Fibroblast of peridontal ligament (primary cell): ENCODE results near the gene ARSI.
A peak's percentile ranks its signal among the peaks of the same experiment; 100 is the strongest.
"Not testable (repeated sequence)": the region's sequence is repeated elsewhere in the genome, so short reads cannot be mapped to it uniquely, and the experiment has no call there.

Experiments
- DNase-seq: peaks from one replicate; pipeline ENCODE4 v3.0.0-alpha.2; 2010; ENCODE audit errors: extremely low read depth

The ARSI gene

DNA sequence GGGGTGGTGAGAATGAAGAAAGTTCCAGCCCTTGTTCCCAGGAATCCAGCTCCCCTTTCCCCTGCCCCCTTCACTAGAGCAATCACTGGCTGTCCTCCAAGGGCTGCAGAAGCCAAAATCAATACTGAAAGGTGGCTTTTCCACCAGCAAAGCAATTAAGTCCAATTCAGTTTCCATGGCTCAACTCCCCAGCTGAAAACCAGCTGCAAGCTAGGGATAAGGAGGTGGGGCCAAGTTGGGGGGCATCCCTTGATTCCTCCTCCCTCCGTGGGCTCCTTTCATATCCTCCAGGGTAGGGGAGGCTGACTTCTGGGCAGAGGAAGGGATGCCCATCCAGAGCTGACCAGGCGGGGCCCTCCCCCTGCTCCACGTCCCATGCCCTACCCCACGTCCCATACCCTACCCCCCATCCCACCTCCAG lies 35.8 kb downstream of the ARSI start:
- peak; percentile 37 for DNase-seq

DNA sequence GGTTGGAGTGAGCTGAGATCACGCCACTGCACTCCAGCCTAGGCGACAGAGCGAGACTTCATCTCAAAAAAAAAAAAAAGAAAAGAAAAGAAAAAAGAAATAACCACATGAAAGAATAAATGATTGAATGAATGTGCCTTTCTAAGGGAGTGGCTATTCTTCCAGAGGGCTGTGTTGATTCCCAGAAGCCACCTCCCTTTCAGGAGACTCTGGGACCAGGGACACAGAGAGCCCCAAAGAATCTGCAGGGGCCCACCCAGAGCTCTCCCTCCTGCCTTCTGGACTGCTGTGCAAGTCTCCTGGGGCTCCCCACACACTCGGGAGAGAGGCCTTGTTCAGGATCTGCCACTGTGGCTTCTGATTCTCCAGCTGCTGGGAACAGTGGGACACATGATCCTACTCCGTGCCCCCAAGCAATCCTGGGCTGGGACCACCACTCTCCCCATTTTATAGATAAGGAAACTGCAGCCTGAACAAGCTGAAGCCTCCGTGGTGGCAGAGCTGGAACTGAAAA lies 36.8 kb downstream of the ARSI start:
- no peak for DNase-seq

DNA sequence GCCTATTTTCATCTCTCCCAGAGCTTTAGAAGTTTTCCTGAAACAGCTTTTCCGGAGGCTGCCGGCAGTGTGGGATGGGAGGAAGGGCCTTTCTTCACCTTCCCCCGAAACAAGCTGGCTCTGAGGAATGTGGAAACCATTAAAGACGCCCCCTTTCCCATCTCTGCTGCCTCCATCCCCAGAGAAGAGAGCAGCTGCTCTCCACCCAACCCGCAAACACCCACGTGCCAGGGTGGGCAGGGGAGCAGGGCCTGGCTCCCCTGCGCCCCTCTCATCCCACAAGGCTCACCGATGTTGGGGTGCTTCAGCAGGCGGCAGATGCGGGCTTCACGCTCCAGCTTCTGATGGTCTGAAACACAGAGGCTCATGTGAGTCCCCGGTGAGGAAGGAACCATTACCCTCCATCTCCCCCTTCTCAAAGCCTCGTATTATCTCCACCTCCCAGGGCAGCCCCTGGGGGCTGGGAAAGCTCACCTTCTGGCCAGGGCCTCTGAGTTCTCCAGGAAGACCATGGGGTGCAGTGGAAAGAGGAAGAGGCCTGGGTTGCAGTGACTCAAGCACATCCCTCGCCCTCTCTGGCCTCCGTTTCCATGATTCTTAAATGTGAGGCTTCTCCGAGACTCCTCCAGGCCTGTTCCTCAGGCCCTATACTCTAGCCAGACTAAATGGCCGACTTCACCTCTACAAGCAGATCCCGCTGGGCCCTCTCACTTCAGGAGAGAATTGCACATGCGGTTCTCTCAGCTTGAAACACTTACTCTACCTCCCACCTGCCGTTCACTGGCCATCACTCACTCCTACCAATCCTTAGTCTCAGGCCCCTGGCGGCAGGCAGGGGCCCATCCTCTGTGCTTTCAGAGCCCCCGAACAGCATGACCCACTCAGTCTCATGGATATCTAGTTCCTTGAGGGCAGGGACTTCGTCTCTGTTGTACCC lies 37.8 kb downstream of the ARSI start:
- DNase-seq, result no peak

DNA sequence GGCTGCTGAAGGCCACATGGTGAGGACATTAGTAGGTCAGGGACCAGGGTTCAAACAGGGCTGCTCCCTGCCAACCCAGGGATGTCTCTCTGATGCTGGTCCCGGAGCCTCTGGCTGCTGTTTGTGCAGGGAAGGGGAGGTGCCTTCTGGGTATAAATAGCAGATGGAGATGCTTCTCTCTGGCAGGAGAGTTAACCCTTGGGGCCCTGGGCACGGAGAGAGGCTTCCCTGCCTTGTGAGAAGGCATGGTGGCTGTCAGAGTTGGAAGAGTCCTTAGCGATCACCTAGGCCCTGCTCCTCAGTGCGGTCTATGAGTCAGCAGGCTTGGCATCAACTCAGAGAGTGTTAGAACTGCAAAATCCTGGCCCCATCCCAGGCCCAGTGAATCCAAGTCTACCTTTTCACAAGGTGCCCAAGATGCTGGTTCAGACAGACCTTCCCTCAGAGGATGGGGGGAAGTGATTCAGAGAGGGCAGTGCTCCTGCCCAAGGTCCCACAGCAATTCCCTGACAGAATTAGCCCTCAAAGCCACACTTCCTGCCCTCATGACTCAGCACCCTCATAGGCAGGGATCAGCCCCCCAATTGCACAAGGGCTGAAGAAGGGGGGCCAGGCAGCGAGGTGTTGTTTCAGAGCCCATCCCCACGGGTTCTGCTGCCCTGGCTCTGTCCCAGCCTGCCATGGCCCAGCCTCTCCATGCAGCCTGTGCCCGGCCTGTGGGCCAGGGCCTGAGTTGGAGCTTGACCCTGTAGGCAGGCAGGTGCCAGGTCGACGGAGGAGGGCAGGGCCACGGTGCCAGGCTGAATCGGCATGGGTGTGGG lies 38.7 kb downstream of the ARSI start:
- DNase-seq, result peak; percentile 74

DNA sequence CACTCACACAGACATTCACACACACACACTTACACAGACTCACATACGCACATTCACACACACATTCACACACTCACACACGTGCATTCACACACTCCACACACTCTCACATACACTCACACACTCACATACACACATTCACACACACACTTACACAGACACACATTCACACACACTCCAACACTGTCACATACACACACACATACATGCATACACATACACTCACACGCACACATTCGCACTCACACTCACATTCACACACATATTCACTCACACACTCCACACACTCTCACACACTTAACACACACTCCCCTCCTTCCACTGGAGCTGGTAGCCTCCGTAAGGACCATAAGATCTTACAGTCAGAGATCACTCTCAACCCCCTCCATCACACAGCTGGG lies 39.3 kb downstream of the ARSI start:
- peak; percentile 12 for DNase-seq

DNA sequence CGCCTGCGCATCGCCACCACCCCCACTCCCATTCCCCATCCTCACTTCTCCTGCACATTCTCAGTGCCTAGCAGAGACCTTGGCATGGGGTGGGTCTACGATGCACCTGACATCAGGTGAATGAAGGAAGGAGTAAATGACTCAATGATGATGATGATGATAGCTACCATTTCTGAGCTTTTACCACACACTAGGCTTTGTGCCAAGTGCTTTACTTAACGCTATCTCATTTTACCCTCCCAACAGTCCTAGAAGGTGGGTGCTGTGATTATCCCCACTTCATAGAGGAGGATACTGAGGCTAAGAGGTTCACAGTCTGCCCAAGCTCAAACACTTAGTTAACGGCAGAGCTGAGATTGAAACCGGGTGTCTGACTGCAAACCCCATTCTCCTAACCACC lies 40.2 kb downstream of the ARSI start:
- no peak for DNase-seq

DNA sequence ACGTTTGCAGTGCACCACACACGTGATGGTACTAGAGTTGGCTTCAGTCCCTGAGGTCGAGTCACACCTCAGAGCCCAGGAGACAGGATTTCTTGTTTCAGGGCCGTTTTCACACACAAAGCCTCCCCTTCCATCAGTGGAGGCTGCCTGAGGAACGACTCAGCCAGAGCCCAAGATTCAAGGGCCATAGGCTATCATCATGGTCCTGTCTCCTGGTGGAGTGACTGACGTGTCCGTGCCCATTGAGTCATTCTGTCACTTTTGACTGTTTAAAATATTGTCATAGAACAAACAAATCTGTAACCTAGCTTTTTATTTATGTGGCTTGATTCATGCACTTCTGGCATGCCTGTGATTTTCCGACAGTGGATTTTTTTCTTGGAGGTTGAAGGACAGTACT lies 41.5 kb downstream of the ARSI start:
- peak; percentile 11 for DNase-seq

DNA sequence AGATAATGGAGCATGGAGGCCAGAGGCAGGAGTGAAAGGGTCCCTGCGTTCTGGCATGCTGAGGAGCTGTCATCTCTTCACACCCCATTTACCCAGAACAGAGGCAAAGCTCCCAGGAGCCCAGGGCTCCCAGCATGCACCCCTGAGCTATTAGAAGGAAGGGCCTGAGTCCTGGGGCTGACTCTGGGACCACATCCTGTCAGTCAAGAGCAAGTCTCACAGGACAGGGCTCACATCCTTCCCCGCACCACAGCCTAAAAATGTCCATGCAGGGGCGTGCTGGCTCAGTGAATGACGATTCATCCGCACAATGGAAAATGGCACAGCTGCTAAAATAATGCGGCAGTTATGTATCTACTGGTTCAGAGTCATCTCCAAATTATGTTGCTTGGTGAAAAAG lies 44.6 kb downstream of the ARSI start:
- DNase-seq, result peak; percentile 45

DNA sequence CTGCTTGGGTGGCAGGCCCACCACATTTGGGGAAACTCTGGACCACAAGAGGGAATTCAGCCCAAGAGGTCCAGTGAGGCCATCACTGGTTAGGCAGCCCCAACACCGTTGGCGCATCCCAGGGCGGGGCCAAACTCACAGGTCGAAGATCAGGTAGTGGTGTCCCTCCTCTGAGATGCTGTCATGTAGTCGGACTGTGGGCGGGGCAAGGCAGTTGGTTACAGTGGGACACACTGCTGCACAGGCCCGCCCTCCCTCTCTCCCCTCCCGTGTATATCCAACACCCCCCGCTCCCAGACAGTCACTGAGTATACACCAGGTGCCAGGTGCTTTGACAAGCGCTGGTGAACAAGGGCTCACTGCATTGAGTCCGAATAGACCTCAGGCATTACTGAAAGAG lies 45.3 kb downstream of the ARSI start:
- no peak for DNase-seq

DNA sequence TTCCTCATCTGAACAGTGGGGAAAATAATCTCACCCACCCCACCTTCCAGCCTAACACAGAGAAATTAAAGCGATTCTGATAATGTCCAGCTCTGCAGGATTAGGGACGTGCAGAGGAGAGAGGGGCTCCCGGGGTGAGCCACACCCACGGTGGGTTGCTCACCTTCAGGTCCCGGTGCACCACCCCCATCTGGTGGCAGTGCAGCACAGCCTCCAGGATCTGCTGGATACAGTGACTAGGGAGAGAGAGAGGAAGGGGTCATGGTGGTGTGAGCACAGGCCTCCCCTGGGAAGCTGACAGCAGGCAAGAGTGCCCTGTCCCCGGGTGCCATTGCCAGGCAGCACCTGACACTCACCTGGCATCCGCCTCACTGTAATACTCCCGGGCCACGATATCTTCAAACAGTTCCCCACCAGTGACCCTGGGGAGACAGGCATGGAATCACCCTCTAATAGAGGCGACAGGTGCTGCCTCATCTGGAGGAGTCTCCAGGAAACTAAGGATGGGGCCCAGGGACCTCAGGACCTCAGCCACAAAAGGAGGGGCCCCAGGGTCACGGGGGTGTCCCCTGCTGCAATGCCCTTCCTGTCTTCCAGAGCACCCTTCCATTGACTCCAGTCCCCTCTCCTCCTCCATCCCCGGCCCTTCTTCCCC lies 46.2 kb downstream of the ARSI start:
- no peak for DNase-seq

DNA sequence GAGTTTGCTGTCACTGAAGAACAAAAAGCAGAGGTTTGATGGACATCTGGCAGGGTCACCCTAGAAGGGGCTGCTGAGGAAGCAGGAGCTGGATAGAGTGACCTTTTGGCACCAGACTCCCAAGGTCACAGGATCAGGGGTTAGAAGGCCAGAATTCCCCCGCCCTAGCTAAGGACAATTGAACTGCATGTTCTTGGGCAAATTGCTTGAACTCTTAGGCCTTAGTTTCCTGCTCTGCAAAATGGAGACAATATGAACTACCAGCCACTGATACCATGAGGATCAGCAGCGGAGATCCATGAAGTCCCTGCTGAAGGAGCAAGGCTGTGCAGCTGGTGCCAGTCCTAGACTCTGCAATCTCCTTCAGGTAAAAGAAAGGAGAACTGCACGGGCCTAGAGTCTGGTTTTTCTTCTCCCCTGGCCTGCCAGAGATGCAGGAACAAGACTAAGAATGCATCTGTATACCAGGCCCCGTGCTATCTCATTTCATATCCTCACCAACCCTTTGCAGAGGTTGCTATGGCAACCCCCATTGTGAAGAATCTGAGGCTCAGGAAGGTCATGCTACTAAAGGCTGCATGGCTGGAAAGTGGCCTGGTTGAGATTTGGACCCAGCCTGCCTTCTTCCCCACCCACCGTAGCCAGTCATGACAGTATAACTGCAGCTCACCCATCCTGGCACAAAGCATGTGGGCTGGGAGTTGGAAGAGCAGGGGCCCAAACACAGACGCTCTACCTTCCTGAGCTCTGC lies 46.9 kb downstream of the ARSI start:
- DNase-seq, result peak; percentile 33

DNA sequence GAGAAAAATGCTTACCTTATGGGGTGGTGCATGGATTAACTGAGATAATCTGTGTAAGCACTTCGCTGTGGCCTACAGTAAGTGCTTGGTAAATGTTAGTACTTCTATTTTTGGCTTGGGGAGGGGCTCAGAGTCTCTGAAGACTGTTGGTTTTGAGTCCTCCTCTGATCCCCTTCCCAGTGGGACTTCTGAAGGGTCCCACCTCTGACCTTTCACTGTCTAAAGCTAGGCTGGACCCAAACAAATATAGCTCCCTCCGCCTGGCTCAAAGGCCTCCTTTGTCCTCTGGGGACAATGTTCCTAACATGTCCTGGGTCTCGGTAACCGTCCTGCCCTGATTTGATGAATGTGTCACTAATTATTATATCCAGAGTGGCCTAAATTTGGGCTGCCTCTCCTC lies 47.9 kb downstream of the ARSI start:
- DNase-seq, result no peak

DNA sequence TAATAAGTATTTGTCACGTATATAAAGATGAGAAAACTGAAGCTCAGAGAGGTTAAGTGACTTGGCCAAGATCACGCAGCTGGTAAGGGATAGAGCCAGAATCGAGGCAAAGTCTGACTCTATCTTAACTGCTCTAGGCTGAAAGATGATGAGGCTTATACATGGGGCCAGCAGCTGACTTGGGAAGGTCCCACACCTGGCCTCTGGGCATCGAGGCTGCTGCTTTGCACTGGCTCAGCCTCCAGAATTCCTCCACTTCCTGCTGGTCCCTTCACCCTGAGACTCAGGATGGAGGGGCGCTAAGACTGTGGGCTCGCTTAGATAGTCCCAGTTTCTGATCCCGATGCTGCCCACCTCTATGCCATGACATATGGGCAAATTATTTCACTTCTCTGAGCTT lies 48.3 kb downstream of the ARSI start:
- DNase-seq, result no peak

DNA sequence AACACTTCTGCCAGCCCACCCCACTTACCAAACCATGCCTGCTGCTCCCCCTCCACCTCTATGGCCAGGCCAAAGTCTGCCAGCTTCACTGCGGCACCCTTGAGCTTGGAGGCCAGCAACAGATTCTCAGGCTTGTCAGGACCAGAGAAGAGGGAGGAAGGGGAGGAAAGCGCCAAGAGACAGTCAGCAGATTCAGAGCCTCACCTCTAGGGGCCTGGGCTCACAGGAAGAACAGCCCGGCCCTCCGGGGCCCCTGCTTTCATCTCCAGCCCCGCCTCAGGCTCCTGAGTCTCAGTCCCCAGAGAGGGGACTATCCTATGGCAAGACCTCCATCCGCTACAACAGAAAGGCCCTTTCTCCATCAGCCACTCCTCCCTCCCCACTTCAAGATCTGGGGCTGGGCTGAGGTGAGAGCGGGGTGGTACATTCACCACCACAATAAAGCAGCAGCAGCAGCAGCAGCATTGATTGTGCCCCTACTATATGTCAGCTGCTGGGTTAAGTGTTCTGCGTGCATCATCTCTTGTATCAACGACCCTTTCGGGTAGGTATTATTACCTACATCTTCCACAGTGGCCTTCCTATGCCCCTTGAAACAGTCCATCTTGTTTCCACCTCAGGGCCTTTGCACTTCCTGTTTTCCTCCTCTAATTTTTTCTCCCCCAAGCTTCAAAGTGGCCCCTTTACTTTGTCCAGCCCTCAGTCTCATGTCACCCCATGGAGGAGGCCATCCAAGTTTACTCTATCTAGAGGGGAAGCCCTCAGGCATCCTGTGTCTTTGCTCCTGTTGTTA lies 49.1 kb downstream of the ARSI start:
- DNase-seq, result no peak

DNA sequence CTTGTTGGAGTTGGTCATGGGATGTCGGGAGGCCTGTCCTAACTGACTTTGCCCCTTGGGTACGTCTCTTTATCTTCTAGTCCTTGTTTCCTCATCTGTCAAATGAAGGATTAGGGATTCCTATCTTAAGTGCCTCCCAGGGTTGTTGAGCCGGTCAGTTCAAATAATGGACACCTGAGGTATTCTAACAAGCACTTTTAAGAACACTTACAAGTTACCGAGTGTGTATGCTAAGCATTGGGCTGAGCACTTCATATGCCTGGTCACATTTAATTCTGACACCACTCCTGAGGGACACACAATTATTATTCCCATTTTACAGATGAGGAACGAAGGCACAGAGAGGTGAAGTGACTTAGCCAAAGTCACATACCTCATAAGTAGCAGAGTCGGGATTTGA lies 50.2 kb downstream of the ARSI start:
- no peak for DNase-seq

DNA sequence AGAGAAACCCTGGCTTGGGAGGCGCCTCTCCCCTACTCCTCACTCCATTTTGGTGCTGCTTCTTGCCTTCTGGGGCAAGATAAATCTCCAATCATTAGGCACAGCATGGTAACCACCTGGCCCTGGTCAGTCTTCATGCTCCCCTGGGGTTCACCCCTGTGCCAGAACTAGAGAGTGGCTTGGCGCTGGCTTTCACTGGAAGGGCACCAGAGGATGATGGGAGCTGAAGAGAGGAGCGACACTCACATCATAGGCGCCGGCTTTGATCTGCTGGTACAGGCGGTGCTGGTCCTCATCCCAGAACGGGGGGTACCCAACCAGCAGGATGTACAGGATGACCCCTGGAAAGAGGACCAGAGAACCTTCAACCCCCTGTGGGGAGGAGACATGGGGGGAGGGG lies 51.2 kb downstream of the ARSI start:
- no peak for DNase-seq

DNA sequence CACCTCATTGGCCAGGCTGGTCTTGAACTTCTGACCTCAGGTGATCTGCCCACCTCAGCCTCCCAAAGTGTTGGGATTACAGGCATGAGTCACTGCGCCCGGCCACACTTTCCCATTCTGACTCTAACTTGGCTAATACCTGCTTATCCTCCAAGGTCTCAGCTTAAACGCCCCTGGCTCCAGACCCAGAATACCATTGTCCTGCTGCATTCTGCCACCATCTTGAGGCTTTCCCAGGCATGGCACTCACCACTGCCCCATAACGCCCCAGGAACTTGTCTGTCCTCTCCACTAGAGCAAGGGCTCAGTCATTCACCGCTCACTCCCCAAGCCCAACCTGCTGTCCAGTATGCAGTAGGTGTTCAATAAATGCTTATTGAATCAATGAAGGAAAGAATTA lies 53.0 kb downstream of the ARSI start:
- no peak for DNase-seq

DNA sequence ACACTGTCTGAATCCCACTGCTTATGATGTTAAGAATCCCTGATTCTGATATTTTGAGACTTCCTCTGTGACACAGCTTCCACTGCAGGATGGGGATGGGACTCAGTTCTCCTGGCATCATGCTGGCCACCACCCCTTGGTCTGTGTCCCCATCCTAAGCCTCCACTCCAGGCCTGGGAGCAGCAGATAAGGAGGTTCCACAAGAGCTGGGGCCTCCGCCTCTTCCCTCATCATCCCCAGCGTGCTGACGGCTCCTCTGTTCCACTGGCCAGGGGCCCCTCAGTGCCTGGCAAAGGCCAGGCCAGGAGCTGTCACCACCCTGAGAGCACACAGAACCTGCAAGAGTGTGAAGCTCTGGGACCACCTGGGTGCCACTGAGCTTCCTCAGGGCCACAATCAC lies 53.8 kb downstream of the ARSI start:
- DNase-seq, result no peak

DNA sequence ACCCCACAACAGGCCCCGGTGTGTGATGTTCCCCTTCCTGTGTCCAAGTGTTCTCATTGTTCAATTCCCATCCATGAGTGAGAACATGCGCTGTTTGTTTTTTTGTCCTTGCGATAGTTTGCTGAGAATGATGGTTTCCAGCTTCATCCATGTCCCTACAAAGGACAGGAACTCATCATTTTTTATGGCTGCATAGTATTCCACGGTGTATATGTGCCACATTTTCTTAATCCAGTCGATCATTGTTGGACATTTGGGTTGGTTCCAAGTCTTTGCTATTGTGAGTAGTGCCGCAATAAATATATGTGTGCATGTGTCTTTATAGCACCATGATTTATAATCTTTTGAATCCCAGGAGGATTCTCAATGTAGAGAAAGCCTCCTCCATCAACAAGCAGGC lies 54.2 kb downstream of the ARSI start:
- DNase-seq, result not testable (repeated sequence)

DNA sequence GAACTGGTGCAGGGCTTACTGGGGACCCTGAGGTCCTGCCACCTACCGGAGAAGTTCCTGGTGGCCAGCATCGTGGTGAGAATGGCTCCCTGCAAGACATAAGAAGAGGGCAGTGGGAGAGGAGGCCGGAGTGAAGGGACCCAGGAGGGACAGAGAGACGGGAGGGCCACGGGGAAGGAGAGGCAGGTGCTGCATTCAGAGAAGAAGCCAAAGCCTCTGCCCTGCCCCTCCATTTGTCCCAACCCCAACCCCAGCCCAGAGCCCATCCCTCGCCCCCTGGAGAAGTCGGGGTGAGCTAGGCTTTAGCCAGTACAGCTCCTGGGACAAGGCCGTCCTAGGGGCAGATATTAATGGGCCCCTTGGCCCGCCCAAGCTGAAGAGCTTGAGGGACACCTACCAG lies 55.0 kb downstream of the ARSI start:
- DNase-seq, result no peak

DNA sequence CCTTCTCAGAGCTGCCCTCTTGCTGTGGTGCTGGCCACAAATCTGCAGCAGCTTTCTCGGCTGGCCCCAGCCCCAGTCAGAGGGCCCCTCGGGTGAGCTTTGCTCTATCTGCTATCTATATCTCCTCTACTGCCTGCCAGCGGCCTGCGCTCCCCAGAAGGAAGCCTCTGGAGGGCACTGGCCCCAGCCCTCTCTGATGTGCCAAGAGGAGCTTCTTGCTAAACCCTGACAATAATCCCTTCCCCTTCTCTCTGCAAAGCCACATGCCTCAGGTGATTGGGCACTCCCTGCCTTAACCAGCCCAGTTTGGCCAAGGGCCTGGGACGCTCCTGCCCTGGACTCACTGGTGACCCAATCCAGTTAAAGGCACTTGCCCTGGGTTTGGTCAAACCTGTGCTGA lies 55.9 kb downstream of the ARSI start:
- no peak for DNase-seq
